ENCODE data around the gene CORIN. TPM values are rescaled to one million over a fixed set of nuclear protein-coding genes. Genes with fewer than 3 reads are reported as not detected.

CORIN gene
- polyA plus RNA-seq, 2 of the 4 experiments (the other 2 are of a cell fraction) = 0.03 TPM; not detected in 1

DNA sequence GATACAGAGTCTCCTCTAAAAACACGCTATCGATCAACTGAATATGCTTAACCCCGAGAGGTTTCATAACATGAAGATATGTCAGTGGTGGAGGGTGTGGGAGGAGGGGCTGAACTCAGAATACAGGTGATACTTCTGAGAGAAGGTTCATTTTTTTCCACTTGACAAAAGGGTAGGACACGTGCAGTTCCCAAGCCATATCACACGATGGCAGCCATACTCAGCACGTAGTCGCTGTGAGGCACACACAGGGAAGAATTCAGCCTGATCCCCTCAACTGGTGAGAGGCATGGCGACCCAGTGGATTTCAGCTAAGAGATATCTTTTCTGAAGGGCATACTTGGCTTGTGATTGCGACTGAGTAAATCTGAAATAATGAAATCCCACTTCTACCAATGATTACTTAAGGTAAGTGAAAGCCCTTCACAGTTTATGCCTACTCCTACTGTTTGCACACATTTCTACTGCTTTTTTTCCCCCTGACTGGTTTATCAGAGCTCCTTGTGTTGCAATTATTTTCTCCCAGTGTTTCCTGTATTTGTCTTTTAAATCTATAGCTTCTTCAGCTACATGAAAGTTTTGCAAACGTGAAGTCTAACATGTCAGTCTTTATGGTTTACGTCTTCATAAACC is 133.1 kb downstream of the CORIN start (continued):
- no peak for TF ChIP-seq CBX2 (IDR thresholded peaks at IDR 0.05; ENCODE audit: borderline replicate concordance, low read depth)

DNA sequence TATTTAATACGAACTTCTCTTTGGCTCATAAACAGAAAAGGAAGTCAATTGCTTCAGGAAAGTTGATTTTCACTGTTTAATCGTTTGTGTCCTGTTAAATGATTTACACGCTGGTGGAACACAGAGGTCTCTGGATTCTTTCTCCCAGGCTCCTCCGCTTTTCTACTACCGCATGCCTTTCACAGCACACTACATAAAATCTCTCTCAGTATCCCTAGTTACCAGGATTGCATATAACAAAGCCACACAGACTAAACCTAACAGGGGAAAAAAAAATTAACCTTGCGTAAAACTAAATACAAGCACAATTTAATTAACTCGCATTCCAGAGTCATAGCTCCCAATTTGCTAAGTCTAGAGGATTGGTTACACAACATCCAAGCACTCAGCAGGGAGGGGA is 133.9 kb downstream of the CORIN start:
- Histone ChIP-seq H3K4me3 (no peak overlapping the region), H3K9me3 (no peaks in the 10 kb centered on the region), H3K4me1 (no peaks in the 10 kb centered on the region), H3K27ac (no peak overlapping the region), H3K4me2 (no peak overlapping the region)
- no peak for TF ChIP-seq MAZ (IDR thresholded peaks at IDR 0.05; ENCODE audit: borderline replicate concordance, low read depth, low read length)
- TF ChIP-seq TP53 (CRISPR knock-in tag; IDR thresholded peaks at IDR 0.05) = no peak
- TF ChIP-seq, protein P1, sequence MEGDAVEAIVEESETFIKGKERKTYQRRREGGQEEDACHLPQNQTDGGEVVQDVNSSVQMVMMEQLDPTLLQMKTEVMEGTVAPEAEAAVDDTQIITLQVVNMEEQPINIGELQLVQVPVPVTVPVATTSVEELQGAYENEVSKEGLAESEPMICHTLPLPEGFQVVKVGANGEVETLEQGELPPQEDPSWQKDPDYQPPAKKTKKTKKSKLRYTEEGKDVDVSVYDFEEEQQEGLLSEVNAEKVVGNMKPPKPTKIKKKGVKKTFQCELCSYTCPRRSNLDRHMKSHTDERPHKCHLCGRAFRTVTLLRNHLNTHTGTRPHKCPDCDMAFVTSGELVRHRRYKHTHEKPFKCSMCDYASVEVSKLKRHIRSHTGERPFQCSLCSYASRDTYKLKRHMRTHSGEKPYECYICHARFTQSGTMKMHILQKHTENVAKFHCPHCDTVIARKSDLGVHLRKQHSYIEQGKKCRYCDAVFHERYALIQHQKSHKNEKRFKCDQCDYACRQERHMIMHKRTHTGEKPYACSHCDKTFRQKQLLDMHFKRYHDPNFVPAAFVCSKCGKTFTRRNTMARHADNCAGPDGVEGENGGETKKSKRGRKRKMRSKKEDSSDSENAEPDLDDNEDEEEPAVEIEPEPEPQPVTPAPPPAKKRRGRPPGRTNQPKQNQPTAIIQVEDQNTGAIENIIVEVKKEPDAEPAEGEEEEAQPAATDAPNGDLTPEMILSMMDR (IDR thresholded peaks at IDR 0.05) = no peak
- TF ChIP-seq CBX8 (IDR thresholded peaks at IDR 0.05) = no peak
- no peak for TF ChIP-seq EP300 (IDR thresholded peaks at IDR 0.05)
- TF ChIP-seq SREBF2 (IDR thresholded peaks at IDR 0.05) = no peak
- no peak for TF ChIP-seq NFE2L2 (conservative IDR thresholded peaks at IDR 0.05; ENCODE audit: low read length)
- TF ChIP-seq CEBPB (IDR thresholded peaks at IDR 0.05) = no peak
- TF ChIP-seq RARB (CRISPR knock-in tag; IDR thresholded peaks at IDR 0.05) = no peak
- no peak for TF ChIP-seq SMC3 (IDR thresholded peaks at IDR 0.05)
- no peak for TF ChIP-seq RFX5 (IDR thresholded peaks at IDR 0.05)
- POLR2A ChIA-PET = no interaction called here
- FAIRE-seq (no peak), ATAC-seq (no peak), DNase-seq (ENCODE audit: low read depth in 1 of 2, low spot score in 1 of 2) (no peak)
- 51% methylated on average over 7 of the region's 7 CpGs for WGBS (ENCODE audit: missing lambda C conversion rate)
- CTCF ChIA-PET = interaction anchor here (1.3 kb wide), 1 partner anchor 16 kb away, joined by 3 read pairs; no protein-coding TSS in a partner anchor

DNA sequence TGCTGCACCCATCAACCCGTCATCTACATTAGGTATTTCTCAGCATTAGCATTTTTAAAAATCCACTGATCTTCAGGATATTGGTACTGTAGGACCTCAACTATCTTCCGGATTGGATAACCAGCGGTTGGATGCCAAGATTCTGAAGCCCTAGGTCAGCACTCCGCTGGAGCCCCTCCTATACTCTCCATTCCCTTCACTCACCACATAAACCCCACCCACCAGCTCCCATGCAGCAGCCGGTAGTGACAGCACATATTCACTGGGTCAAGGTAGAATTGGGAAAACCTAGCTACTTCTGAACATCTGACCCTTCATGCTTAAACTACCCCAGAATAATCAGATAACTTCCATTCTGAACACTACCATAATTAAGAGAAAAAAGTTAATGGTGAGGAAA is 134.9 kb downstream of the CORIN start:
- TF ChIP-seq ZC3H11A (IDR thresholded peaks at IDR 0.05) (no peak), RCOR1 (IDR thresholded peaks at IDR 0.05; ENCODE audit: low read depth, low read length) (no peak), HOXB5 (CRISPR knock-in tag; IDR thresholded peaks at IDR 0.05) (no peak)
- WGBS (ENCODE audit: missing lambda C conversion rate) = 8% methylated on average over 5 of the region's 5 CpGs
- DNase-seq (ENCODE audit: low read depth in 1 of 2, low spot score in 1 of 2) (no peak), ATAC-seq (no peak), FAIRE-seq (no peak)
- no peak overlapping the region for H3K4me3 ChIP-seq
- H3K4me2 ChIP-seq = no peak overlapping the region
- H3K9me3 ChIP-seq = no peaks in the 10 kb centered on the region
- ChIA-PET POLR2A (no interaction called here), CTCF (interaction anchor here (0.7 kb wide), 1 partner anchor 134 kb away, joined by 4 read pairs; no protein-coding TSS in a partner anchor)
- no peak overlapping the region for H3K27ac ChIP-seq
- H3K4me1 ChIP-seq = no peaks in the 10 kb centered on the region

DNA sequence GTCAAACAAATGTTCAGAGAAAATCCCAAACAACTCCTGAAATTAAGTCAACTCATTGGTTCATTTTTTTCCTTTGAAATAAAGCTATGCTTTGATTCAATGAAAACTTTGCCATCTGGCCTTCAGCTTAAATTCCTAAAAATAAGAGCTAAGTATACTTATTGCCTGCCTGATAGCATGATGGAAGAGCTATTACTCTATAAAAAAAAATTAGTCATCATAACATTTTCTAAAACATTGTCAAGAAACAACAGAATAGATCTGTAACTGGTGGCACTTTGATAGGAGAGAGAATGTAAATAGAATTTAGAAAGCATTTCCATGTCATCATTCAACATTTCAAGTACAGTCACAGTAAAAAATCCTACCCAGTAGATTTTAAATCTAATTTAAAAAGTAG is 136.6 kb downstream of the CORIN start:
- ChIA-PET POLR2A (no interaction called here), CTCF (no interaction called here)
- no peak overlapping the region for H3K4me3 ChIP-seq
- no peak overlapping the region for H3K4me2 ChIP-seq
- ATAC-seq (no peak), DNase-seq (ENCODE audit: low read depth in 1 of 2, low spot score in 1 of 2) (no peak), FAIRE-seq (no peak)
- H3K27ac ChIP-seq = no peak overlapping the region
- TF ChIP-seq NPAS2 (CRISPR knock-in tag; IDR thresholded peaks at IDR 0.05; ENCODE audit: borderline replicate concordance) = no peak
- no peak for TF ChIP-seq MAFK (IDR thresholded peaks at IDR 0.05; ENCODE audit: partially characterized antibody)
- no peak for TF ChIP-seq FOSB (CRISPR knock-in tag; IDR thresholded peaks at IDR 0.05)
- TF ChIP-seq TFCP2L1 (CRISPR knock-in tag; IDR thresholded peaks at IDR 0.05) = no peak
- no peak for TF ChIP-seq RARB (CRISPR knock-in tag; IDR thresholded peaks at IDR 0.05)
- TF ChIP-seq CBX2 (IDR thresholded peaks at IDR 0.05; ENCODE audit: borderline replicate concordance, low read depth) = no peak
- TF ChIP-seq HOXA7 (CRISPR knock-in tag; IDR thresholded peaks at IDR 0.05) = no peak
- no peak for TF ChIP-seq GATA3 (IDR thresholded peaks at IDR 0.05; ENCODE audit: borderline replicate concordance)
- no peak for TF ChIP-seq EHF (CRISPR knock-in tag; IDR thresholded peaks at IDR 0.05)
- no peak for TF ChIP-seq FOSL2 (IDR thresholded peaks at IDR 0.05)
- TF ChIP-seq FOSL2 (CRISPR knock-in tag; IDR thresholded peaks at IDR 0.05) = no peak
- TF ChIP-seq NFE2L2 (conservative IDR thresholded peaks at IDR 0.05; ENCODE audit: low read length) = no peak
- no peak for TF ChIP-seq EHMT2 (IDR thresholded peaks at IDR 0.05; ENCODE audit: low read depth)
- no peak for TF ChIP-seq FOXS1 (CRISPR knock-in tag; IDR thresholded peaks at IDR 0.05)
- H3K4me1 ChIP-seq = no peaks in the 10 kb centered on the region
- H3K9me3 ChIP-seq = no peaks in the 10 kb centered on the region
